GM21360 (cell line): ENCODE results near the gene SORD.
"Not testable (repeated sequence)": the region's sequence is repeated elsewhere in the genome, so short reads cannot be mapped to it uniquely, and the experiment has no call there.

Experiments used
- ATAC-seq: cut with Tn5 transposase; IDR thresholded peaks from one replicate; pipeline ENCODE4 v1.9.1; 2021; ENCODE audit warnings: mild to moderate bottlenecking, moderate library complexity; ENCODE audit not compliant: unreplicated experiment

The SORD gene

GRCh38 chr15:45093622-45094357 lies 70.8 kb downstream of the SORD start:
- no peak for ATAC-seq

- ATAC-seq: no peak
These were observed 71.3 kb downstream of the SORD start for GRCh38 chr15:45094358-45094730.

GRCh38 chr15:45095661-45096060 lies 72.7 kb downstream of the SORD start:
- no peak for ATAC-seq

- ATAC-seq: no peak
These were observed 74.5 kb downstream of the SORD start for GRCh38 chr15:45097466-45097865.

GRCh38 chr15:45099549-45100165 lies 76.7 kb downstream of the SORD start:
- ATAC-seq: no peak

- no peak for ATAC-seq
These were observed 78.1 kb downstream of the SORD start for GRCh38 chr15:45100884-45101625.

- ATAC-seq: no peak
These were observed 78.8 kb downstream of the SORD start for GRCh38 chr15:45101749-45102148.

- no peak for ATAC-seq
These were observed 79.2 kb downstream of the SORD start for GRCh38 chr15:45102226-45102625.

- ATAC-seq: not testable (repeated sequence)
These were observed 81.2 kb downstream of the SORD start for GRCh38 chr15:45104170-45104569.

GRCh38 chr15:45105586-45105985 lies 82.6 kb downstream of the SORD start:
- no peak for ATAC-seq

GRCh38 chr15:45106002-45106790 lies 83.2 kb downstream of the SORD start:
- no peak for ATAC-seq

- ATAC-seq: no peak
These were observed 85.1 kb downstream of the SORD start for GRCh38 chr15:45107941-45108630.

- no peak for ATAC-seq
These were observed 87.3 kb downstream of the SORD start for GRCh38 chr15:45110256-45110820.

- ATAC-seq: no peak
These were observed 88.6 kb downstream of the SORD start for GRCh38 chr15:45111390-45112142.

GRCh38 chr15:45112143-45112590 lies 89.2 kb downstream of the SORD start:
- ATAC-seq: no peak

- ATAC-seq: no peak
These were observed 89.8 kb downstream of the SORD start for GRCh38 chr15:45112591-45113379.

GRCh38 chr15:45113380-45113990 lies 90.5 kb downstream of the SORD start:
- no peak for ATAC-seq

GRCh38 chr15:45114076-45114750 lies 91.2 kb downstream of the SORD start, which contains the start of the genes DUOX2 and DUOXA2:
Gene DUOX2 (minus strand): TSS chr15:45114172. CDS start chr15:45113411, 761 bp downstream.
Gene DUOXA2 (plus strand): TSS chr15:45114326. CDS start chr15:45114606, 280 bp downstream.
- ATAC-seq: no peak
